GM23338 (cell line): Measurements from ENCODE around the gene PTCHD1. TPM values are rescaled to one million over a fixed set of nuclear protein-coding genes. Genes with fewer than 3 reads are reported as not detected.

Experiments
- ATAC-seq: fragments of 200-7000 bp; cut with Tn5 transposase; 3 replicates; pipeline ENCODE4 v1.9.1; 2020
- DNase-seq: peaks from one replicate; pipeline ENCODE4 v3.0.0-alpha.2; 2015; ENCODE audit warnings: low spot score
- H2AFZ ChIP-seq: fragments of 200-600 bp; sonication (generic); 2 replicates; pipeline ENCODE4 v1.8.0; 2016; ENCODE audit warnings: antibody characterized with exemption, mild to moderate bottlenecking, moderate library complexity
- H3F3A ChIP-seq: fragments of 200-600 bp; sonication (generic); replicated peaks from 2 replicates; pipeline ENCODE4 v1.8.0; 2017; ENCODE audit warnings: antibody characterized with exemption, mixed run types, low read depth
- H3K27ac ChIP-seq: fragments of 200-600 bp; sonication (generic); 2 replicates; pipeline ENCODE4 v1.6.1; 2016; ENCODE audit warnings: low read depth
- H3K27me3 ChIP-seq: fragments of 200-600 bp; sonication (generic); 2 replicates; pipeline ENCODE4 v1.8.0; 2016; ENCODE audit warnings: mild to moderate bottlenecking, mixed run types, moderate library complexity; ENCODE audit not compliant: insufficient read depth
- H3K36me3 ChIP-seq: fragments of 200-600 bp; sonication (generic); 2 replicates; pipeline ENCODE4 v1.8.0; 2016; ENCODE audit warnings: mild to moderate bottlenecking; ENCODE audit not compliant: insufficient read depth
- H3K4me1 ChIP-seq: fragments of 200-600 bp; sonication (generic); 2 replicates; pipeline ENCODE4 v1.8.0; 2016; ENCODE audit warnings: mild to moderate bottlenecking, moderate library complexity; ENCODE audit not compliant: insufficient read depth
- H3K4me2 ChIP-seq: fragments of 200-600 bp; sonication (generic); 2 replicates; pipeline ENCODE4 v1.7.1; 2017; ENCODE audit warnings: mixed run types
- H3K4me3 ChIP-seq: fragments of 200-600 bp; sonication (generic); 2 replicates; pipeline ENCODE4 v1.6.1; 2016; ENCODE audit warnings: mixed run types
- H3K79me2 ChIP-seq: fragments of 200-600 bp; sonication (generic); replicated peaks from 2 replicates; pipeline ENCODE4 v1.8.0; 2017; ENCODE audit warnings: mild to moderate bottlenecking; ENCODE audit not compliant: insufficient read depth
- H3K9me2 ChIP-seq: fragments of 200-600 bp; sonication (generic); 2 replicates; pipeline ENCODE4 v1.8.0; 2017; ENCODE audit not compliant: insufficient read depth
- H4K20me1 ChIP-seq: fragments of 200-600 bp; sonication (generic); replicated peaks from 2 replicates; pipeline ENCODE4 v1.8.0; 2017; ENCODE audit warnings: mild to moderate bottlenecking; ENCODE audit not compliant: insufficient read depth
- H3K27ac Mint-ChIP-seq: 2 replicates; pipeline ENCODE4 v1.8.0; 2020; ENCODE audit warnings: inconsistent platforms, mild to moderate bottlenecking, moderate library complexity, mixed read lengths
- H3K27me3 Mint-ChIP-seq: 3 replicates; pipeline ENCODE4 v1.8.0; 2022; ENCODE audit warnings: low read depth, mild to moderate bottlenecking, moderate library complexity, mixed read lengths, inconsistent platforms; ENCODE audit not compliant: insufficient read depth, poor library complexity
- H3K36me3 Mint-ChIP-seq: 3 replicates; pipeline ENCODE4 v1.8.0; 2021; ENCODE audit warnings: low read depth, mild to moderate bottlenecking, inconsistent platforms, moderate library complexity, mixed read lengths
- H3K4me1 Mint-ChIP-seq: 3 replicates; pipeline ENCODE4 v1.8.0; 2020; ENCODE audit warnings: mild to moderate bottlenecking, inconsistent platforms, mixed read lengths
- H3K4me3 Mint-ChIP-seq: 3 replicates; pipeline ENCODE4 v1.8.0; 2021; ENCODE audit warnings: moderate library complexity, mild to moderate bottlenecking, inconsistent platforms, mixed read lengths
- H3K9me3 Mint-ChIP-seq: 3 replicates; pipeline ENCODE4 v1.8.0; 2020; ENCODE audit warnings: moderate library complexity, mild to moderate bottlenecking, inconsistent platforms, mixed read lengths
- CREB1 ChIP-seq: fragments of 250-450 bp; sonication (Bioruptor Pico); IDR thresholded peaks from 2 replicates; pipeline ENCODE4 v1.5.0; 2020; ENCODE audit warnings: low read depth, mild to moderate bottlenecking, moderate library complexity
- CTCF ChIP-seq, 2 experiments: fragments of 200-600 bp in 1 of 2; sonication (generic) in 1 of 2; conservative IDR thresholded peaks; 2 replicates each; pipeline versions ENCODE4 v1.5.1 to v1.6.1; 2016 to 2017; ENCODE audit warnings: antibody characterized with exemption in 2 of 2, low read depth in 2 of 2, mild to moderate bottlenecking in 2 of 2, moderate library complexity in 1 of 2
- ETS1 ChIP-seq: IDR thresholded peaks from 2 replicates; pipeline ENCODE4 v1.6.1; 2016; ENCODE audit warnings: antibody characterized with exemption
- EZH2 ChIP-seq: fragments of 200-600 bp; sonication (generic); IDR thresholded peaks from one replicate; pipeline ENCODE4 v1.8.0; 2017; ENCODE audit warnings: antibody characterized with exemption, mild to moderate bottlenecking, low read depth; ENCODE audit not compliant: unreplicated experiment
- EZH2phosphoT487 ChIP-seq: fragments of 200-600 bp; sonication (generic); IDR thresholded peaks from one replicate; pipeline ENCODE4 v1.8.1; 2018; ENCODE audit warnings: antibody characterized with exemption; ENCODE audit not compliant: unreplicated experiment
- JUNB ChIP-seq: IDR thresholded peaks from one replicate; pipeline ENCODE4 v1.6.1; 2016; ENCODE audit warnings: antibody characterized with exemption; ENCODE audit not compliant: unreplicated experiment
- NANOG ChIP-seq: IDR thresholded peaks from 2 replicates; pipeline ENCODE4 v1.6.1; 2016; ENCODE audit warnings: antibody characterized with exemption, borderline replicate concordance
- POLR2AphosphoS5 ChIP-seq: IDR thresholded peaks from 2 replicates; pipeline ENCODE4 v1.6.1; 2016; ENCODE audit warnings: antibody characterized with exemption, low read depth
- REST ChIP-seq: IDR thresholded peaks from one replicate; pipeline ENCODE4 v1.6.1; 2018; ENCODE audit warnings: antibody characterized with exemption; ENCODE audit not compliant: unreplicated experiment
- STAT1 ChIP-seq: IDR thresholded peaks from one replicate; pipeline ENCODE4 v1.6.1; 2016; ENCODE audit warnings: antibody characterized with exemption; ENCODE audit not compliant: unreplicated experiment
- ZNF114 ChIP-seq: fragments of 250-450 bp; sonication (Bioruptor Pico); IDR thresholded peaks from 2 replicates; pipeline ENCODE4 v1.5.0; 2020; ENCODE audit warnings: mild to moderate bottlenecking, moderate library complexity
- ZNF331 ChIP-seq: fragments of 250-450 bp; sonication (Bioruptor Pico); IDR thresholded peaks from 2 replicates; pipeline ENCODE4 v1.5.0; 2020; ENCODE audit warnings: low read depth, mild to moderate bottlenecking, moderate library complexity
- ZNF462 ChIP-seq: fragments of 250-450 bp; sonication (Bioruptor Pico); IDR thresholded peaks from 2 replicates; pipeline ENCODE4 v1.5.0; 2020; ENCODE audit warnings: mild to moderate bottlenecking, moderate library complexity
- polyA plus RNA-seq: library from polyadenylated mRNA; unstranded; fragments of >200 nt; fragmentation: Nextera tagmentation; extraction: Ambion mirVana; gene quantifications from 2 replicates; pipeline ENCODE4 v1.2.1, GENCODE V29; 2016
- total RNA-seq: library from RNA; depleted of rRNA; stranded (reverse); fragments of >200 nt; shearing (Covaris generic); gene quantifications from 2 replicates; pipeline ENCODE4 v1.2.3, GENCODE V29; 2014

PTCHD1 gene
- total and polyA plus RNA-seq, 2 experiments from 2014 or later, result 1.5 to 1.9 TPM

GRCh38 chrX:23292988-23293651 is 41.5 kb upstream of the PTCHD1 start:
- no peak overlapping the region for H3K4me3 Mint-ChIP-seq
- H3K4me1 ChIP-seq, result no peaks in the 10 kb centered on the region
- no peaks in the 10 kb centered on the region for H3K9me3 Mint-ChIP-seq
- no peaks in the 10 kb centered on the region for H3K79me2 ChIP-seq
- no peaks in the 10 kb centered on the region for H3K9me2 ChIP-seq
- no peak overlapping the region for H3K4me2 ChIP-seq
- H3K27me3 Mint-ChIP-seq, result no peaks in the 10 kb centered on the region
- no peak overlapping the region for H2AFZ ChIP-seq
- H3K27ac Mint-ChIP-seq, result no peak overlapping the region
- H3K27ac ChIP-seq, result no peak overlapping the region
- no peak for ATAC-seq
- no peak for DNase-seq
- no peaks in the 10 kb centered on the region for H3K36me3 Mint-ChIP-seq
- H3K36me3 ChIP-seq, result no peaks in the 10 kb centered on the region
- TF ChIP-seq EZH2 (no peak), POLR2AphosphoS5 (no peak), ETS1 (no peak), CREB1 (CRISPR knock-in tag) (no peak), ZNF462 (CRISPR knock-in tag) (no peak), JUNB (no peak), EZH2phosphoT487 (no peak), CTCF (conservative IDR thresholded peaks at IDR 0.05; ENCODE audit: low read depth in 2 of 2) (no peak), STAT1 (no peak), ZNF331 (CRISPR knock-in tag) (no peak), ZNF114 (CRISPR knock-in tag) (no peak), REST (no peak), NANOG (no peak)
- no peaks in the 10 kb centered on the region for H3K27me3 ChIP-seq
- no peaks in the 10 kb centered on the region for H4K20me1 ChIP-seq
- H3K4me3 ChIP-seq, result no peak overlapping the region
- H3F3A ChIP-seq, result no peaks in the 10 kb centered on the region
- H3K4me1 Mint-ChIP-seq, result no peaks in the 10 kb centered on the region
